Lower leg skin (tissue), 4 donors: ENCODE measurements around the gene DDX41. TPM values are rescaled to one million over a fixed set of nuclear protein-coding genes. Genes with fewer than 3 reads are reported as not detected.

ENCODE experiments used
- DNase-seq, 2 donors: peaks; one replicate each; pipeline ENCODE4 v3.0.0-alpha.2; 2019; ENCODE audit warnings: low spot score in 2 of 2
- H3K4me3 ChIP-seq: fragments of 200-600 bp; sonication (generic); 2 replicates; pipeline ENCODE4 v1.5.1; 2017; ENCODE audit warnings: mild to moderate bottlenecking, low read depth; ENCODE audit not compliant: poor library complexity, severe bottlenecking
- CTCF ChIP-seq, 3 donors: fragments of 450-650 bp; IDR thresholded peaks; one replicate each; pipeline ENCODE4 v1.5.1; 2016; ENCODE audit warnings: antibody characterized with exemption in 3 of 3, mild to moderate bottlenecking in 3 of 3, moderate library complexity in 2 of 3
- POLR2A ChIP-seq, 2 donors: fragments of 450-650 bp; IDR thresholded peaks; one replicate each; pipeline ENCODE4 v1.6.1; 2016 to 2017; ENCODE audit warnings: antibody characterized with exemption in 2 of 2, mild to moderate bottlenecking in 1 of 2, moderate library complexity in 1 of 2
- WGBS, 2 donors: methylation state at CpG; one replicate each; pipeline ENCODE4 v1.1.5; 2018; 5-methylcytosine and 5-hydroxymethylcytosine counted together
- intact Hi-C: fragments of 100-400 bp; cut with DNase I; formaldehyde crosslinking; loops from one replicate; pipeline ENCODE4 v1.15.0; 2023; ENCODE audit warnings: low total_unique reads
- total RNA-seq, 4 donors: library from RNA; depleted of rRNA; stranded (reverse); fragments of >200 nt; gene quantifications; one replicate each; pipeline ENCODE4 v1.1.0, GENCODE V29; 2016

Gene DDX41
- total RNA-seq, 4 donors from 2014 or later = 70.7 to 108 (median 88.6) TPM

- no peak for DNase-seq
- no peak overlapping the region for H3K4me3 ChIP-seq
- WGBS, 2 donors = 80 to 91% methylated on average over 10 of the region's 10 CpGs
- no peak for TF ChIP-seq CTCF (IDR thresholded peaks at IDR 0.05)
- no peak for TF ChIP-seq POLR2A (IDR thresholded peaks at IDR 0.05)
- intact Hi-C loops = no loop called here
Observed at GRCh38 chr5:177470759-177471536, 45.8 kb downstream of the DDX41 start.

- TF ChIP-seq POLR2A (IDR thresholded peaks at IDR 0.05) (no peak), CTCF (IDR thresholded peaks at IDR 0.05) (no peak)
- H3K4me3 ChIP-seq = no peak overlapping the region
- WGBS, 2 donors = 70 to 75% methylated on average over 8 of the region's 8 CpGs
- DNase-seq = no peak
- intact Hi-C loops = loop anchor here (5.0 kb wide), 1 partner anchor 463 kb away; the partner anchor contains the start of gene UIMC1
Observed at GRCh38 chr5:177469750-177470525, 46.8 kb downstream of the DDX41 start.

- DNase-seq = no peak
- intact Hi-C loops = loop anchor here (5.0 kb wide), 1 partner anchor 462 kb away; the partner anchor contains the start of gene UIMC1
- no peak for TF ChIP-seq POLR2A (IDR thresholded peaks at IDR 0.05)
- no peak for TF ChIP-seq CTCF (IDR thresholded peaks at IDR 0.05)
- no peak overlapping the region for H3K4me3 ChIP-seq
- WGBS, 2 donors = 43 to 44% methylated on average over 19 to 24 of the region's 25 CpGs
Observed at GRCh38 chr5:177468685-177469628, 47.8 kb downstream of the DDX41 start.

GRCh38 chr5:177468329-177468684, 48.5 kb downstream of the DDX41 start:
- H3K4me3 ChIP-seq = no peak overlapping the region
- TF ChIP-seq POLR2A (IDR thresholded peaks at IDR 0.05) (no peak), CTCF (IDR thresholded peaks at IDR 0.05) (no peak)
- 75 to 81% methylated on average over 2 of the region's 2 CpGs for WGBS, 2 donors
- intact Hi-C loops = loop anchor here (5.0 kb wide), 1 partner anchor 461 kb away; the partner anchor contains the start of gene UIMC1
- no peak for DNase-seq

- 93 to 94% methylated on average over 31 of the region's 31 CpGs for WGBS, 2 donors
Observed at GRCh38 chr5:177467436-177467835, 49.3 kb downstream of the DDX41 start.

More at GRCh38 chr5:177467436-177467835, 49.3 kb downstream of the DDX41 start:
- intact Hi-C loops = loop anchor here (5.0 kb wide), 1 partner anchor 460 kb away; the partner anchor contains the start of gene UIMC1
- no peak for DNase-seq
- TF ChIP-seq CTCF (IDR thresholded peaks at IDR 0.05) (no peak), POLR2A (IDR thresholded peaks at IDR 0.05) (no peak)
- no peak overlapping the region for H3K4me3 ChIP-seq
